ENCODE measurements around the gene RBM39. TPM values are rescaled to one million over a fixed set of nuclear protein-coding genes. Genes with fewer than 3 reads are reported as not detected.
A peak's percentile ranks its signal among the peaks of the same experiment; 100 is the strongest.

Gene RBM39
- total and polyA plus RNA-seq, 2 of the 8 experiments (the other 6 are each of a cell fraction or from before 2014, with no cell fraction given), result 78.0 to 219 TPM

DNA sequence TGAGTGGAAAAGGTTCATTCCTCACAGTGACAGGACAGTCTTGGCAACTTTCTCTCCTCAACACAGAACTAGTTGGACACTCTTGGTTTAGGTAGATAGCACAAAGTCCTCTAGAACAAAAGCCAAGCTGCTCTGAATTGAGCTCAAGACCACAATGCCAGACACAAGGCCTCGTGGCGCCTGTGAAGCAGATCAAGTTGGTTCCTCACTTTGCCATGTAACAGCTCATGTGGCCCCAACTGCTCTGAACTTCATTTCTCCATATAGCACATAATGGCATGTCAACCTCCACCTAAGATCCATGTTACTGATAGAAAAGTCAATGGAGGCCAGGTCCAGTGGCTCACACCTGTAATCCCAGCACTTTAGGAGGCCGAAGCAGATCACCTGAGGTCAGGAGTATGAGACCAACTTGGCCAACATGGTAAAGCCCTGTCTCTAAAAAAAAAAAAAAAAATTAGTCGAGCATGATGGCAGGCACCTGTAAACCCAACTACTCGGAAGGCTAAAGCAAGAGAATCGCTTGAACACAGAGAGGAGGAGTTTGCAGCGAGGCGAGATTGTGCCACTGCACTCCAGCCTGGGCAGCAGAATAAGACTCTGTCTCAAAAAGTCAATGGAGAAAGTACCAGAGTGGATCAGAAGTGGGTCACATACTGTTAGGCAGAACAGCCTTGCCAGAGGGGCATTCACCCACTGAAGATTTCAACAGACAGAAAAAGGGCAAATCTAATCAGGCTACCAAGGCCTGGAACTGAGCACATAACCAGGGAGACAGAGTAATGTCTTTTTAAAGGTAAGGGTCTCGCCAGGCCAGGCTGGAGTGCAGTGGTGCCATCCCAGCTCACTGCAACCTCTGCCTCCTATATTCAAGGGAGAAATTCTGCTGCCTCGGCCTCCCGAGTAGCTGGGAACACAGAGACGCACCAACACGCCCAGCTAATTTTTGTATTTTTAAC lies 21.6 kb downstream of the RBM39 start:
- Histone ChIP-seq H3K79me2 (ENCODE audit: control insufficient read depth in 1 of 2, insufficient read depth in 2 of 2, low read length in 2 of 2) (peaks cover 0 to 83% of the 10 kb centered on the region in 2 experiments; a peak in 2 of 4 replicates), H2AK5ac (ENCODE audit: low read depth, low read length) (no peak overlapping the region), H3K9me3 (ENCODE audit: insufficient read depth in 2 of 2, low read depth in 1 of 2, low read length in 1 of 2) (no peaks in the 10 kb centered on the region), H2BK20ac (ENCODE audit: low read length) (no peak overlapping the region), H3K27ac (ENCODE audit: low read depth, low read length) (no peak overlapping the region), H3K23ac (ENCODE audit: insufficient read length) (no peak overlapping the region), H3K18ac (ENCODE audit: extremely low read depth, low read length) (no peak overlapping the region), H3K27me3 (replicated peaks in 1 of 4; ENCODE audit: control insufficient read depth in 3 of 4, extremely low read depth in 1 of 4, insufficient read depth in 3 of 4, low read length in 3 of 4) (no peaks in the 10 kb centered on the region; a peak in 1 of 7 replicates), H4K91ac (replicated peaks; ENCODE audit: insufficient read length, low read length) (no peak overlapping the region), H3K36me3 (ENCODE audit: control insufficient read depth in 2 of 4, insufficient read depth in 4 of 4, low read length in 3 of 4) (peaks cover 65 to 100% (median 95%) of the 10 kb centered on the region in 4 experiments), H3K23me2 (ENCODE audit: low read depth, low read length) (no peaks in the 10 kb centered on the region), H3K4me1 (replicated peaks in 1 of 4; ENCODE audit: control insufficient read depth in 3 of 4, insufficient read depth in 4 of 4, low read length in 3 of 4) (no peaks in the 10 kb centered on the region), H3K4me3 (ENCODE audit: extremely low read depth in 1 of 4, insufficient read depth in 2 of 4, low read depth in 3 of 4, low read length in 4 of 4) (no peak overlapping the region), H2BK15ac (ENCODE audit: low read length) (no peak overlapping the region), H3K4ac (replicated peaks; ENCODE audit: insufficient read length, low read depth, low read length) (no peak overlapping the region), H3K79me1 (ENCODE audit: low read depth, low read length) (peaks cover 9% of the 10 kb centered on the region), H2AFZ (ENCODE audit: low read length) (no peak overlapping the region), H3K56ac (replicated peaks; ENCODE audit: insufficient read length, low read depth, low read length) (no peak overlapping the region), H4K8ac (ENCODE audit: extremely low read depth, insufficient read depth, low read length) (no peak overlapping the region), H2BK120ac (replicated peaks; ENCODE audit: low read depth, low read length) (no peak overlapping the region), H4K20me1 (replicated peaks in 1 of 2; ENCODE audit: control insufficient read depth in 1 of 2, insufficient read depth in 2 of 2, low read length in 2 of 2) (peaks cover 20 to 21% of the 10 kb centered on the region in 2 experiments), H3K14ac (ENCODE audit: insufficient read length) (no peak overlapping the region), H3K9ac (replicated peaks in 1 of 4; ENCODE audit: extremely low read depth in 1 of 4, low read depth in 3 of 4, low read length in 3 of 4) (no peak overlapping the region), H4K5ac (ENCODE audit: insufficient read length, low read depth, low read length) (no peak overlapping the region), H2BK12ac (ENCODE audit: low read depth, low read length) (no peak overlapping the region), H2BK5ac (ENCODE audit: low read depth, low read length) (no peak overlapping the region), H3K4me2 (ENCODE audit: insufficient read depth in 1 of 2, low read depth in 2 of 2, low read length in 2 of 2) (no peak overlapping the region)
- ChIA-PET POLR2A (ENCODE audit: partially characterized antibody) (interaction anchor here (0.8 to 45.3 kb wide), 4 partner anchors 3 to 151 kb away, joined by 3 to 2341 read pairs (median 1172); partner anchors contain the start of genes NFS1, PHF20, RBM39 and ROMO1), CTCF (ENCODE audit: partially characterized antibody) (interaction anchor here (1.4 to 1.9 kb wide), 2 partner anchors 8 to 10 kb away, joined by 4 to 8 read pairs; no protein-coding TSS in a partner anchor)
- WGBS, 2 experiments (ENCODE audit: extremely low coverage in 1 of 2, insufficient coverage in 1 of 2, insufficient read length in 1 of 2, insufficient replicate concordance in 2 of 2, low coverage in 1 of 2, low lambda C conversion rate in 2 of 2, missing lambda C conversion rate in 1 of 2), result 94% methylated on average over 13 of the region's 13 CpGs; no CpG with 5 or more reads in 1 of the 2 experiments
- FAIRE-seq (no peak), DNase-seq (ENCODE audit: low read depth in 1 of 2, low spot score in 2 of 2) (no peak)
- TF ChIP-seq GABPA (IDR thresholded peaks at IDR 0.05; ENCODE audit: borderline replicate concordance, insufficient read depth, low read length) (no peak), POLR2AphosphoS5 (IDR thresholded peaks at IDR 0.05; ENCODE audit: low read depth, low read length) (peak; percentile 49)
